Muscle layer of colon (tissue), 2 donors: ENCODE data around the gene SMCHD1.
"Not testable (repeated sequence)": the region's sequence is repeated elsewhere in the genome, so short reads cannot be mapped to it uniquely, and the experiment has no call there.

Experiments
- H3K27ac ChIP-seq: one replicate; pipeline ENCODE4 v1.7.0; 2013; ENCODE audit warnings: low read depth, mild to moderate bottlenecking, low read length, moderate library complexity
- H3K27me3 ChIP-seq, 2 donors: one replicate each; pipeline ENCODE4 v1.7.0; 2013; ENCODE audit warnings: low read length in 2 of 2, mild to moderate bottlenecking in 2 of 2; ENCODE audit not compliant: insufficient read depth in 2 of 2, control insufficient read depth in 1 of 2
- H3K36me3 ChIP-seq: one replicate; pipeline ENCODE4 v1.7.0; 2013; ENCODE audit warnings: mild to moderate bottlenecking, low read length; ENCODE audit not compliant: insufficient read depth
- H3K4me1 ChIP-seq: one replicate; pipeline ENCODE4 v1.7.0; 2013; ENCODE audit warnings: mild to moderate bottlenecking, low read length; ENCODE audit not compliant: insufficient read depth
- H3K4me3 ChIP-seq, 2 donors: one replicate each; pipeline ENCODE4 v1.7.0; 2013; ENCODE audit warnings: low read length in 2 of 2, low read depth in 1 of 2, mild to moderate bottlenecking in 1 of 2, moderate library complexity in 1 of 2
- H3K9ac ChIP-seq: one replicate; pipeline ENCODE4 v1.7.0; 2013; ENCODE audit warnings: low read length
- H3K9me3 ChIP-seq: one replicate; pipeline ENCODE4 v1.7.0; 2013; ENCODE audit warnings: mild to moderate bottlenecking, low read length
- donor health status: abdominal sarcoma.
- donor health status: Adenocarcinoma of cecum.

The SMCHD1 gene

DNA sequence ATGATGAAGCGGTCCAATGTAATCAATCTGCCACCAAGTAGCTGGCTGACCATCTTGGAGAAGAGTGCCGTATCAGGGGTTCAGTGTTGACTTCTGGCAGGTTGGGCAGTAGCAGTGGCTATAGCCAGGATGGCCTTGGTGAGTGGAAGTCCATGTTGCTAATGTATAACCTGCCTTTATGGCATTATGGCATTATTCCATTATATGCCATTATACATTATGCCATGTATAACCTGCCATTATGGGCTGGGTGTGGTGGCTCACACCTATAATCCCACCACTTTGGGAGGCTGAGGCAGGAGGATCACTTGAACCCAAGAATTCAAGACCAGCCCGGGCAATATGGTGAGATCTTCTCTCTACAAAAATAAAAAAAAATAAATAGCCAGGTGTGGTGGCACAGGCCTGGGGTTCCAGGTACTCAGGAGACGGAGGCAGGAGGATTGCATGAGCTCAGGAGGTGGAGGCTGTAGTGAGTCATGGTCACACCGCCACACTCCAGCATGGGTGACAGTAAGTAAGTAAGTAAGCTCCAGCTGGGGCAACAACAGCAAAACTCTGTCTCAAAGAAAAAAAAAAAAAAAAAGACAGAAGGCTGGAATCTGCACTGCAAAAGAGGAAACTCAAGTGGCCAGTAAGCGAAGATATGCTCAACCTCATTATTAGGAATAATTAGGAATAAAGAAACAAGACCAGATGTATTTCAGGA lies 166.8 kb downstream of the SMCHD1 start:
- H3K4me3 ChIP-seq: no peak overlapping the region
- H3K27ac ChIP-seq: no peak overlapping the region
- H3K4me1 ChIP-seq: no peaks in the 10 kb centered on the region
- no peaks in the 10 kb centered on the region for H3K9me3 ChIP-seq
- no peaks in the 10 kb centered on the region for H3K27me3 ChIP-seq
- H3K36me3 ChIP-seq: no peaks in the 10 kb centered on the region
- H3K9ac ChIP-seq: no peak overlapping the region

DNA sequence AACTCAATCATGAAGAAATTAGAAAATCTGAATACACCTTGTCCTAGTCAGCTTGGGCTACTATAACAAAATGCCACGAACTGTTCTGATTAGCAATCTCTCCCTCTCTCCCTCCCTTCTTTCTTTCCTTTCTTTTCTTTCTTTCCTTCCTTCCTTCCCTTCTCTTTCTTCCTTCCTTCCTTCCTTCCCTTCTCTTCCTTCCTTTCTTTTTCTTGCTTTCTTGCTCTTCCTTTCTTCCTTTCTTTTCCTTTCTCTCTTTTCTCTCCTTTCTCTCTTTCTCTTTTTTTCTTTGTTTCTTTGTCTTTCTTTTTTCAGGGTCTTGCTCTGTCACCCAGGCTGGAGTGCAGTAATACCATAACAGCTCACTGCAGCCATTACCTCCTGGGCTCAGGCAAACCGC lies 167.7 kb downstream of the SMCHD1 start:
- Histone ChIP-seq H3K4me1 (no peaks in the 10 kb centered on the region), H3K36me3 (no peaks in the 10 kb centered on the region), H3K9ac (no peak overlapping the region), H3K27ac (no peak overlapping the region), H3K27me3 (no peaks in the 10 kb centered on the region), H3K9me3 (no peaks in the 10 kb centered on the region), H3K4me3 (no peak overlapping the region)

GRCh38 chr18:2823966-2824365 lies 168.4 kb downstream of the SMCHD1 start:
- H3K4me3 ChIP-seq: no peak overlapping the region
- H3K27ac ChIP-seq: no peak overlapping the region
- no peaks in the 10 kb centered on the region for H3K4me1 ChIP-seq
- H3K36me3 ChIP-seq: no peaks in the 10 kb centered on the region
- H3K27me3 ChIP-seq: no peaks in the 10 kb centered on the region
- H3K9ac ChIP-seq: no peak overlapping the region
- no peaks in the 10 kb centered on the region for H3K9me3 ChIP-seq

DNA sequence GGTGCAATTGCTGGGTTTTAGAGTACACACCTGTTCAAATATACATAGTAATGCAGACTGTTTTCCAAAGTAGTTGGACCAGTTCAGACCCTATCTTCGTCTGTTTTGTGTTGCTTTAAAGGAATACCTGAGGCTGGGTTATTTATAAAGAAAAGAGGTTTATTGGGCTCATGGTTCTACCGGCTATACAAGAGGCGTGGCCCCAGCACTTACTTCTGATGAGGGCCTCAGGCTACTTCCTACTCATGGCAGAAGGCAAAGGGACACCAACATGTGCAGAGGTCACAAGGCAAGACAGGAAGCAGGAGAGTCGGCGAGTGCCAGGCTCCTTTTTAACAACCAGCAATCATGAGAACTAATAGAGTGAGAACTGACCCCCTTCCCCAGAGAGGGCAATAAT lies 169.3 kb downstream of the SMCHD1 start:
- Histone ChIP-seq H3K27ac (no peak overlapping the region), H3K27me3 (no peaks in the 10 kb centered on the region), H3K9ac (no peak overlapping the region), H3K4me1 (no peaks in the 10 kb centered on the region), H3K36me3 (no peaks in the 10 kb centered on the region), H3K9me3 (no peaks in the 10 kb centered on the region), H3K4me3 (no peak overlapping the region)

- no peak overlapping the region for H3K9ac ChIP-seq
- no peaks in the 10 kb centered on the region for H3K27me3 ChIP-seq
- H3K27ac ChIP-seq: no peak overlapping the region
- H3K36me3 ChIP-seq: no peaks in the 10 kb centered on the region
- no peaks in the 10 kb centered on the region for H3K4me1 ChIP-seq
- no peaks in the 10 kb centered on the region for H3K9me3 ChIP-seq
- no peak overlapping the region for H3K4me3 ChIP-seq
These were observed 170.2 kb downstream of the SMCHD1 start for GRCh38 chr18:2825613-2826175.

- Histone ChIP-seq H3K36me3 (no peaks in the 10 kb centered on the region), H3K27me3 (no peaks in the 10 kb centered on the region), H3K27ac (no peak overlapping the region), H3K9me3 (no peaks in the 10 kb centered on the region), H3K4me3 (no peak overlapping the region), H3K9ac (no peak overlapping the region), H3K4me1 (no peaks in the 10 kb centered on the region)
These were observed 171.1 kb downstream of the SMCHD1 start for GRCh38 chr18:2826581-2826980.

DNA sequence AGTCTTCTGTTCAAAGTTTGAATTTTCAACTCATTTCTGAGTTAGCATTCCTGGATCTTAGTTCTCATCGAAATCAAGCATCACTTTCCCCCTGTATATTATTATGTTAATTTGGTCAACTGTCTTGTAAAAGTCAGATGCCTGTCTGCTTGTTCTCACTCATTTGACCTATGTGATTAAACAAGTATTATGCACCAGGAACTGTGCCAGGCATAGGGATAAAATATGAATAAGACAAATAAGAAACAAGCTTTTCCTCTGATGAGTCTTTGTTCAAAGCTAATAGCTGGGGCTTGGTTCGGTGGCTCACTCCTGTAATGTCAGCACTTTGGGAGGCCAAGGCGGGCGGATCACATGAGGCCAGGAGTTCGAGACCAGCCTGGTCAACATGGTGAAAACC lies 171.5 kb downstream of the SMCHD1 start:
- Histone ChIP-seq H3K4me1 (no peaks in the 10 kb centered on the region), H3K9me3 (no peaks in the 10 kb centered on the region), H3K36me3 (no peaks in the 10 kb centered on the region), H3K27ac (no peak overlapping the region), H3K4me3 (no peak overlapping the region), H3K27me3 (no peaks in the 10 kb centered on the region), H3K9ac (no peak overlapping the region)

DNA sequence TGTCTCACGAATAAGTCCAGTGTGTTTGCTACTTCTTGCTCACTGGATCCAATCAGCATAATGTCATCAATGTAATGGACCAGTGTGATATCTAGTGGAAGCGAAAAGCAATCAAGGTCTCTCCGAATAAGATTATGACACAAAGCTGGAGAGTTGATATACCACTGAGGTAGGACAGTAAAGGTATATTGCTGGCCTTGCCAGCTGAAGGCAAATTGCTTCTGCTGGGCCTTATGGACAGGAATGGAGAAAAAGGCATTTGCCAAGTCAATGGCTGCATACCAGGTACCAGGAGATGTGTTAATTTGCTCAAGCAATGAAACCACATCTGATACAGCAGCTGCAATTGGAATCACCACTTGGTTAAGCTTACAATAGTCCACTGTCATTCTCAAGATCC lies 180.6 kb downstream of the SMCHD1 start:
- H3K36me3 ChIP-seq, H3K27me3 ChIP-seq, H3K27ac ChIP-seq, H3K9me3 ChIP-seq, H3K9ac ChIP-seq, H3K4me3 ChIP-seq, H3K4me1 ChIP-seq: not testable (repeated sequence)

- H3K36me3 ChIP-seq, H3K4me3 ChIP-seq, H3K9ac ChIP-seq, H3K9me3 ChIP-seq, H3K27ac ChIP-seq, H3K27me3 ChIP-seq, H3K4me1 ChIP-seq: not testable (repeated sequence)
These were observed 181.8 kb downstream of the SMCHD1 start for GRCh38 chr18:2837290-2837689.

DNA sequence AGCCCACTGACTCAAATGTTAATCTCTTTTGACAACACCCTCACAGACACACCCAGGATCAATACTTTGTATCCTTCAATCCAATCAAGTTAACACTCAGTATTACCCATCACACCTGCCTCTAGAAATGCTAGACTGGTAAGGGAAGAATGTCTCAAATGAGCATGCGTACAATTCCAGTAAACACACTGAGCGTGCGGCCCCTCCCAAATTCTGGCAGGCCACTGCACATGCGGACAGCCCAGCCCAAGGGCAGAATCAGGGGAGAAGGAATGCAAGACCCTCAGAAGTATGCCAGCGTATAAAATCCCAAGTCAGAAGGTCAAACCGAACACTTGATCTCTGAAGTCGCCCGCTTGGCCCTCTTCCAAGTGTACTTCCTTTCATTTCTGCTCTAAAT lies 183.7 kb downstream of the SMCHD1 start:
- Histone ChIP-seq H3K9me3 (no peaks in the 10 kb centered on the region), H3K4me1 (no peaks in the 10 kb centered on the region), H3K4me3 (no peak overlapping the region), H3K27ac (no peak overlapping the region), H3K36me3 (no peaks in the 10 kb centered on the region), H3K9ac (no peak overlapping the region), H3K27me3 (no peaks in the 10 kb centered on the region)

- Histone ChIP-seq H3K4me3 (no peak overlapping the region), H3K9ac (no peak overlapping the region), H3K36me3 (no peaks in the 10 kb centered on the region), H3K27me3 (no peaks in the 10 kb centered on the region), H3K27ac (no peak overlapping the region), H3K4me1 (no peaks in the 10 kb centered on the region), H3K9me3 (no peaks in the 10 kb centered on the region)
These were observed 185.0 kb downstream of the SMCHD1 start for GRCh38 chr18:2840521-2840920.

GRCh38 chr18:2843146-2843545 lies 187.6 kb downstream of the SMCHD1 start:
- H3K9ac ChIP-seq: no peak overlapping the region
- no peak overlapping the region for H3K4me3 ChIP-seq
- no peaks in the 10 kb centered on the region for H3K9me3 ChIP-seq
- H3K27me3 ChIP-seq: peaks cover 0 to 11% of the 10 kb centered on the region in 2 donors
- H3K4me1 ChIP-seq: no peaks in the 10 kb centered on the region
- H3K36me3 ChIP-seq: no peaks in the 10 kb centered on the region
- H3K27ac ChIP-seq: no peak overlapping the region
